Measurements from ENCODE around the gene GABRG3.

GRCh38 chr15:27292641-27293040 is 321.7 kb downstream of the GABRG3 start:
- TF ChIP-seq POLR2AphosphoS5 (IDR thresholded peaks at IDR 0.05; ENCODE audit: low read depth, low read length): no peak
- TF ChIP-seq, protein P1, sequence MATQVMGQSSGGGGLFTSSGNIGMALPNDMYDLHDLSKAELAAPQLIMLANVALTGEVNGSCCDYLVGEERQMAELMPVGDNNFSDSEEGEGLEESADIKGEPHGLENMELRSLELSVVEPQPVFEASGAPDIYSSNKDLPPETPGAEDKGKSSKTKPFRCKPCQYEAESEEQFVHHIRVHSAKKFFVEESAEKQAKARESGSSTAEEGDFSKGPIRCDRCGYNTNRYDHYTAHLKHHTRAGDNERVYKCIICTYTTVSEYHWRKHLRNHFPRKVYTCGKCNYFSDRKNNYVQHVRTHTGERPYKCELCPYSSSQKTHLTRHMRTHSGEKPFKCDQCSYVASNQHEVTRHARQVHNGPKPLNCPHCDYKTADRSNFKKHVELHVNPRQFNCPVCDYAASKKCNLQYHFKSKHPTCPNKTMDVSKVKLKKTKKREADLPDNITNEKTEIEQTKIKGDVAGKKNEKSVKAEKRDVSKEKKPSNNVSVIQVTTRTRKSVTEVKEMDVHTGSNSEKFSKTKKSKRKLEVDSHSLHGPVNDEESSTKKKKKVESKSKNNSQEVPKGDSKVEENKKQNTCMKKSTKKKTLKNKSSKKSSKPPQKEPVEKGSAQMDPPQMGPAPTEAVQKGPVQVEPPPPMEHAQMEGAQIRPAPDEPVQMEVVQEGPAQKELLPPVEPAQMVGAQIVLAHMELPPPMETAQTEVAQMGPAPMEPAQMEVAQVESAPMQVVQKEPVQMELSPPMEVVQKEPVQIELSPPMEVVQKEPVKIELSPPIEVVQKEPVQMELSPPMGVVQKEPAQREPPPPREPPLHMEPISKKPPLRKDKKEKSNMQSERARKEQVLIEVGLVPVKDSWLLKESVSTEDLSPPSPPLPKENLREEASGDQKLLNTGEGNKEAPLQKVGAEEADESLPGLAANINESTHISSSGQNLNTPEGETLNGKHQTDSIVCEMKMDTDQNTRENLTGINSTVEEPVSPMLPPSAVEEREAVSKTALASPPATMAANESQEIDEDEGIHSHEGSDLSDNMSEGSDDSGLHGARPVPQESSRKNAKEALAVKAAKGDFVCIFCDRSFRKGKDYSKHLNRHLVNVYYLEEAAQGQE (IDR thresholded peaks at IDR 0.05; ENCODE audit: insufficient read depth in 1 of 2, low read depth in 2 of 2, low read length in 2 of 2): no peak
- TF ChIP-seq TAF1 (IDR thresholded peaks at IDR 0.05; ENCODE audit: borderline replicate concordance, insufficient read depth, low read length): no peak
- TF ChIP-seq SIN3A (IDR thresholded peaks at IDR 0.05; ENCODE audit: borderline replicate concordance, insufficient read depth, low read length): no peak

Measured in PFSK-1 (cell line).